AG10803 (cell line): ENCODE results near the gene FBXO42.
A peak's percentile ranks its signal among the peaks of the same experiment; 100 is the strongest.
"Not testable (repeated sequence)": the region's sequence is repeated elsewhere in the genome, so short reads cannot be mapped to it uniquely, and the experiment has no call there.

Source experiments
- DNase-seq: peaks from one replicate; pipeline ENCODE4 v3.0.0; 2010; ENCODE audit warnings: low read depth
- H3K4me3 ChIP-seq: 2 replicates; pipeline ENCODE4 v1.5.1; 2011; ENCODE audit warnings: mild to moderate bottlenecking, low read length, control low read depth
- TF ChIP-seq, protein P1 (sequence below): conservative IDR thresholded peaks from 2 replicates; pipeline ENCODE4 v1.5.1; 2011; ENCODE audit warnings: mild to moderate bottlenecking, low read length, control low read depth, inconsistent platforms

Gene FBXO42

DNA sequence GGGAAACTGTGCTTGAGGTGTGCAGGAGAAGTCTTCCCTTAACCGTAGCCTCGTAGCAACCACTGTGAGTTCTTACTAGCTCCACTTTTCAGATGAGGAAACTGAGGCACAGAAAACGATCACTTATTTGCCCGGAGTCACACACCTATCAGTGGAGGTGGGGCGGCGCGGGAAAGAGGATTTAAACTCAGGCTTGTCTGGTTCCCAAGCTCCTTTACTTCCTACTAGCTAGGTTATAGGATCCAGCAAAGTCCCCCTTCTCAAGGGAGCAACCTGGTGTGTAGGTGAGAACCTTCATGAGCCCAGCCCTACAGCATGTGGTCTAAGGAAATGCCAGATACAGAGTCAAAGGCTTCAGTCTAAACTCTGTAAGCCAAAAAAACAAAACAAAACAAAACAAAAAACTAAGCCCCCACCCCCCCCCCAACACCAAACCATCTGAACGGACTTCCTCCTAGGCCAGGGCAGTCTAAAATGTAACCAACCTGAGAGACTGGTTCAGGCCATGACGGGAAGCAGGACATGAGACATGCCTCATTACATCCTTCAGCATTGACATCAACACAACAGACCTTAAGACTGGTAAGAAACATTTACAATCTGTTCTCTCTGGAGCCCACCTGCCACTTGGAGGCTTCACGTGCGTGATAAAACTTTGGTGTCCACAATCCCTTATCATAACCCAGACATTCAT lies 709 bp upstream of the FBXO42 start:
- TF ChIP-seq, protein P1, sequence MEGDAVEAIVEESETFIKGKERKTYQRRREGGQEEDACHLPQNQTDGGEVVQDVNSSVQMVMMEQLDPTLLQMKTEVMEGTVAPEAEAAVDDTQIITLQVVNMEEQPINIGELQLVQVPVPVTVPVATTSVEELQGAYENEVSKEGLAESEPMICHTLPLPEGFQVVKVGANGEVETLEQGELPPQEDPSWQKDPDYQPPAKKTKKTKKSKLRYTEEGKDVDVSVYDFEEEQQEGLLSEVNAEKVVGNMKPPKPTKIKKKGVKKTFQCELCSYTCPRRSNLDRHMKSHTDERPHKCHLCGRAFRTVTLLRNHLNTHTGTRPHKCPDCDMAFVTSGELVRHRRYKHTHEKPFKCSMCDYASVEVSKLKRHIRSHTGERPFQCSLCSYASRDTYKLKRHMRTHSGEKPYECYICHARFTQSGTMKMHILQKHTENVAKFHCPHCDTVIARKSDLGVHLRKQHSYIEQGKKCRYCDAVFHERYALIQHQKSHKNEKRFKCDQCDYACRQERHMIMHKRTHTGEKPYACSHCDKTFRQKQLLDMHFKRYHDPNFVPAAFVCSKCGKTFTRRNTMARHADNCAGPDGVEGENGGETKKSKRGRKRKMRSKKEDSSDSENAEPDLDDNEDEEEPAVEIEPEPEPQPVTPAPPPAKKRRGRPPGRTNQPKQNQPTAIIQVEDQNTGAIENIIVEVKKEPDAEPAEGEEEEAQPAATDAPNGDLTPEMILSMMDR, result no peak
- H3K4me3 ChIP-seq, result peak overlapping the region; percentile 72
- no peak for DNase-seq

DNA sequence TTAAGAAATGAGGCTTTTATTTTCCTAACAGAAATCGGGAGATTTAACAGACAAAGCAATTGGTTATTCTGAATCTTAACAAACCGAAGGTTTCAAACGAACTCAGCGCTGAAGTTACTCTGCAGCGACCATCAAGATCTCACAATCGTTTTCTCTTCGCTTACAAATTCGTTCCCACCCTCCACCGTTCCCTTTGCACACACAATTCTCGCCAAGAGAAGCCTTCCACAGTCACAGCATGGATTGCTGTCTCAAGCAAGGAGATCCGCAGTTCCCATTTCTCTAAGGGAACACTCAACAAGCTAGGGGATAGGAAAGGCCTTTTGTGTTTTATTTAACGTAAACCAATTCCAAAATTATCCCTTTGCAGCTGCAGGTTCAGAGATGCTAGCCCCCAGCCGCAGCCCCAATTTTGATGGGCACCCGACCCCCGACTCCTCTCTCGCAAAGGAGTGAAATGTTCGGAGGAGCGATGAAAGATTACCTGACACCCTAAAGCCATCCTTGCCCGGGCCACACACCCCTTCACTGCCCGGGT lies 755 bp downstream of the FBXO42 start:
- peak overlapping the region; percentile 97 for H3K4me3 ChIP-seq
- TF ChIP-seq, protein P1, result no peak
- peak; percentile 32 for DNase-seq

GRCh38 chr1:16349847-16350406 lies 2.4 kb downstream of the FBXO42 start:
- TF ChIP-seq, protein P1, result no peak
- no peak overlapping the region; the same call in 1 of the 2 replicates for H3K4me3 ChIP-seq
- peak; percentile 31 for DNase-seq

DNA sequence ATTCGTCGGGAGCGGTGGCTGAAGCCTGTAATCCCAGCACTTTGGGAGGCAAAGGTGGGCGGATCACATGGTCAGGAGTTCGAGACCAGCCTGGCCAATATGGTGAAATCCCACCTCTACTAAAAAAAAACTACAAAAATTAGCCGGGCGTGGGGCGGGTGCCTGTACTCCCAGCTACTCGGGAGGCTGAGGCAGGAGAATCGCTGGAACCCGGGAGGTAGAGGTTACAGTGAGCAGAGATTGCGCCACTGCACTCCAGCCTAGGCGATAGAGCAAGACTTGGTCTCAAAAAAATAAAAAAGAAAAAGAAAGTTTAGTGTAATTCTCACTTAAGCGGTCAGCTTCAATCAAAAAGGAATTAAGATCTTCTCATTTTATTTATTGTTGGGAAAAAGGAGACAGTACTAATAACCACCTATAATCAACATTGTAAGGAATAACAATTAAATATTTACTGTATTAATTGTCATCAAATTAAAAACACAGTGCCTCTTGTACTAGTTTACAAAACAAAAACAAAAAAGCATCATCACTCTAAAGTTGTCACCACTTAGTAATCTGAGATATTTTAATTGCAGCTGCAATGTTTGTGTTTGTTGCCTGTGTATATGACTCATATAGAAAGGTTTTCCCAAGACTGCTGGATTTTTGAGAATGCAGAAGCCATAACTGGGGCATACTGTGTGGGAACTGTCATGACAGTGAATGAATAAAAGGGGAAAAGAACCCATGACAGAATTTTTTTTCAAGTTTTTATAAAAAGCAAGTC lies 3.7 kb downstream of the FBXO42 start:
- TF ChIP-seq, protein P1, result no peak
- H3K4me3 ChIP-seq, result no peak overlapping the region
- DNase-seq, result peak; percentile 89

DNA sequence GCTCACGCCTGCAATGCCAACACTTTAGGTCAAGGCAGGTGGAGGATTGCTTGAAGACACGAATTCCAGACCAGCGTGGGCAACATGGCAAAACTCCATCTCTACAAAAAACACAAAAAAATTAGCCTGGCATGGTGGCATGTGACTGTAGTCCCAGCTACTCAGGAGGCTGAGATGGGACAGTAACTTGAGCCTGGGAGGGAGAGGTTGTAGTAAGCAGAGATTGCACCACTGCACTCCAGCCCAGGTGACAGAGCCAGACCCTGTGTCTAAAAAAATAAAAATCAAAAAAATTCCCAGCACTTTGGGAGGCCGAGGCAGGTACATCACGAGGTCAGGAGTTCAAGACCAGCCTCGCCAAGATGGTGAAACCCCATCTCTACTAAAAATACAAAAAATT lies 9.0 kb downstream of the FBXO42 start:
- not testable (repeated sequence) for H3K4me3 ChIP-seq, DNase-seq

- H3K4me3 ChIP-seq, result no peak overlapping the region
- no peak for DNase-seq
- TF ChIP-seq, protein P1, result no peak
These were observed 9.8 kb downstream of the FBXO42 start for GRCh38 chr1:16342331-16343062.

GRCh38 chr1:16340673-16341072 lies 11.6 kb downstream of the FBXO42 start:
- DNase-seq, result no peak
- TF ChIP-seq, protein P1, result no peak
- no peak overlapping the region for H3K4me3 ChIP-seq
